IPS-18a (cell line): Measurements from ENCODE around the gene ZBTB3.
"Not testable (repeated sequence)": the region's sequence is repeated elsewhere in the genome, so short reads cannot be mapped to it uniquely, and the experiment has no call there.

ENCODE experiments used
- H3K27ac ChIP-seq: one replicate; pipeline ENCODE4 v1.5.1; 2013; ENCODE audit warnings: low read length
- H3K27me3 ChIP-seq: one replicate; pipeline ENCODE4 v1.6.1; 2013; ENCODE audit warnings: mild to moderate bottlenecking, low read length; ENCODE audit not compliant: control insufficient read depth, insufficient read depth
- H3K36me3 ChIP-seq: one replicate; pipeline ENCODE4 v1.6.1; 2013; ENCODE audit warnings: low read depth, low read length; ENCODE audit not compliant: control insufficient read depth
- H3K4me1 ChIP-seq: one replicate; pipeline ENCODE4 v1.6.1; 2013; ENCODE audit warnings: low read depth, low read length; ENCODE audit not compliant: control insufficient read depth
- H3K4me3 ChIP-seq: one replicate; pipeline ENCODE4 v1.5.1; 2013; ENCODE audit warnings: low read length
- H3K9ac ChIP-seq: one replicate; pipeline ENCODE4 v1.6.1; 2013; ENCODE audit warnings: mild to moderate bottlenecking, low read length, moderate library complexity
- H3K9me3 ChIP-seq: one replicate; pipeline ENCODE4 v1.6.1; 2013; ENCODE audit warnings: low read depth, low read length; ENCODE audit not compliant: control insufficient read depth

ZBTB3 gene

DNA sequence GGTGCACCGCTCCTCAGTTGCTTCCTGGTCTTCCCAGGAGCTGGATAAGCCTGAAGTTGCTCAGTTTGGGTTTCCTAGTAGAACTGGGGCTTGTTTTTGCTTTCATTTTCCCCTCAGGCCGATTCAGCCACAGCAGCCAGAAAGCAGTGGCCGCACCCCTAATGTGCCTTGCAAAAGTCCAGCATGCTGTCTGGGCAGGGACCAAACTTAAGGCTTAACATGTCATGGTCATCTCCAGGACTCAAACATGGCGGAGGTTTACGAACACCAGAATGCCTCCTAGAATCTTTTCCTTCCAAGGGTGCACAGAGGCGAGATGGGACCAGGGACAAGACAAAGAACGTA, 44.0 kb downstream of the ZBTB3 start:
- Histone ChIP-seq H3K27me3 (no peaks in the 10 kb centered on the region), H3K27ac (peak overlapping the region; percentile 88), H3K36me3 (peaks cover 36% of the 10 kb centered on the region), H3K9me3 (no peaks in the 10 kb centered on the region), H3K4me3 (peak overlapping the region; percentile 94), H3K9ac (peak overlapping the region; percentile 95), H3K4me1 (peaks cover 30% of the 10 kb centered on the region)

DNA sequence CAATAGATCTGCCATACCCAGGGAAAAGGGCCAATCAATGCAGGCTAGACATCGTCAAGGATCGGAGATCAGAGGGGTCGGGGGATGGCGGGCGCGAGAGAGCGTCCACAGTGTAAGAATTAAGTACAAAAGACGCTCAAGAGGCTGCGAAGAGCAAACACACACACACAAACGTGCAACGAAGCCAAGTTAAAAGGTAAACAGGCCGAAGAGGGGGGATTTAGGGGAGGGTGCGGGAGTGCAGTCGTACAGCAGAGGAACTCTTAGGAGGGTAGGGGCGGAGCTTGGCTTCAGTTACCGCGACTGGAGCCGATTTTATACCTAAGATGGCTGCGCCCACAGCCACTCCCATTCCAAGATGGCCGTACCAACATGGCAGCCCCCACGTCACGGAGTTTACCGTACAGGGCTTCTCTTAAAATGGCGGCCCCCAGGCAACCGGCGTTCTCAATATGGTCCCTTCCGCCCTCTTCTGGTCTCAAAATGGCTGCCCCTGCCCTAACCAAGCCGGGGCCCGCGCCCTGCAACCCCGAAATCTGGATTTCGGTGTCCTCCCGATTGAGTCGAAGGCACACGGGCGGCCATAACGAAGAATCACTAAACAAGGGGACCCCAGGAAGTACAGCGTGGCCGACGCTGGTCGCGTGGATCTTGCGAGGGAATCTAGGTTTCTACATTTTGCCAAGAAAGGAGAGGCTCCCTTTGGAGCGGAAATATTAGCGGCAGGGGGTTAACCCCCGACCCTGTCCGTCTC, 44.5 kb downstream of the ZBTB3 start:
- H3K4me1 ChIP-seq = peaks cover 29% of the 10 kb centered on the region
- no peaks in the 10 kb centered on the region for H3K9me3 ChIP-seq
- peak overlapping the region; percentile 89 for H3K27ac ChIP-seq
- H3K36me3 ChIP-seq = peaks cover 31% of the 10 kb centered on the region
- no peaks in the 10 kb centered on the region for H3K27me3 ChIP-seq
- H3K4me3 ChIP-seq = peak overlapping the region; percentile 94
- peak overlapping the region; percentile 95 for H3K9ac ChIP-seq

DNA sequence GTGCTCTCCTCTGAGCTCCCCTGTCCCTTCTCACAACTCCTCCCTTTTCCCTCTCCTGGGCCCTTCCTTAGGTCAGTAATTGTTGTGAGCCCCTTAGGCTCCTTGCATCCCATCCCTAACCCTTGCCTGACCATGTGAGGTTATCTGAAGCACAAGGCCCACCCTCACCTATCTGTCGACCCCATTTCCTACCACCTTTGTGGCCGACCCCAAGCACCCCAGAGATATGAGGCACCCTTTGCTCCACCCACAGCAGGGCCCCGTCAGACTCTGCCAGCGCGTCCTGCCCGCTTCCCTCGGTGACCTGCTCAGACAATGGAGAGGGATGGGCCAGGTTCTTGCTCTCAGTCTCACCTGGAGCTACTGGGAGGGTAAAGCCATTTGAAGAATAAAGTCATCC, 45.2 kb downstream of the ZBTB3 start:
- Histone ChIP-seq H3K9me3 (no peaks in the 10 kb centered on the region), H3K36me3 (peaks cover 27% of the 10 kb centered on the region), H3K9ac (peak overlapping the region; percentile 95), H3K27ac (peak overlapping the region; percentile 89), H3K4me1 (peaks cover 26% of the 10 kb centered on the region), H3K27me3 (no peaks in the 10 kb centered on the region), H3K4me3 (peak overlapping the region; percentile 94)

DNA sequence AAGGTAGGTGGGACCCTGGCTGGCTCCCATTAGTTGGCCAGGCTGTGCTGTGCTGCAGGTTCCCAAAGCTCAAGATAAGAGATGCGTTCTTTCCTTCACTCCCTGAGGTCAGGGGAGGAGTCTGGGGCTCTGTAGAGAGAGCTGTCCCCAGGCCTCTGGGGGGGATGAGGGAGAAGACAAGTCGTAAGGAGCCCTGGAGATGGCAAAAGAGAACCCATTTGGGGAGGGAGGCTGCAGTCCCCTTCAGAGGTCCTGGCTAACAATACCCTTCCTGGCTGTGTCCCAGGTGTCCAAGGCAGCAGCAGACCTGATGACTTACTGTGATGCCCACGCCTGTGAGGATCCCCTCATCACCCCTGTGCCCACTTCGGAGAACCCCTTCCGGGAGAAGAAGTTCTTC, 45.6 kb downstream of the ZBTB3 start:
- Histone ChIP-seq H3K4me1 (peaks cover 26% of the 10 kb centered on the region), H3K9me3 (no peaks in the 10 kb centered on the region), H3K27me3 (no peaks in the 10 kb centered on the region), H3K36me3 (peaks cover 23% of the 10 kb centered on the region), H3K27ac (peak overlapping the region; percentile 89), H3K9ac (peak overlapping the region; percentile 95), H3K4me3 (peak overlapping the region; percentile 94)

DNA sequence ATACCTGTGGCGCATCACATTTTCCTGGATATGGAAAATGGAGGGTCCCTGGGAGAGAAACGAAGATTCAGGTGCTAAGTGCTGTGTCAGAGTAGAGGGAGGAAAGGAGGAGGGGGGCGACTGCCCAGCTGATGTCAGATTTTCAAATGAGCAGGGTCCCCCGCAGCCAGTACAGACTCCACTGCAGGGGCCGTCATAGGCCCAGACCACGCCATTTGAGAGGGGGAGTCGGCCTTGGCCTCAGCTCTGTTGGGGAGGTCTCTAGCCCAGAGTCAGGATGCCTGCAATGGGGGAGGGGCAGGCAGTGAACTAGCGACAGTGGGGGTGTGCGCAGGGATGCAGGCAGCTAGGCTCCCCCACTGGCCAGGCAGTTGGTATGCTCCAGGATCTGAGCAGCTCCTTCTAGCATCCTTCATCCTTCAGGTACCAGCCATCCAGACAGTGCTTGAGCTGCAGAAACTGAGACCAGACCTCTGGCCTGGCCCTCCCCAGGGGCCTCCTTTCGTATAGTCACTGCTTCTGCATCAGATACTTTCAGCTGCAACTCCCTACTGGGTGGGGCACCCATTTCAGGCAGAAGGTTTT, 46.6 kb downstream of the ZBTB3 start, which contains the start of the genes BSCL2 and GNG3:
Gene BSCL2 (minus strand): TSS at position 148 of the 585 bp plus-strand sequence. CDS start 229 bp downstream, outside the sequence.
Gene GNG3 (plus strand): TSS at position 400 of the 585 bp plus-strand sequence. CDS start 620 bp downstream, outside the sequence.
- H3K27ac ChIP-seq = peak within 1 kb of the TSS; percentile 89
- H3K9ac ChIP-seq = peak within 1 kb of the TSS; percentile 78
- peaks cover 26% of the 10 kb centered on the region for H3K4me1 ChIP-seq
- H3K9me3 ChIP-seq = no peaks in the 10 kb centered on the region
- peaks cover 12% of the 10 kb centered on the region for H3K36me3 ChIP-seq
- H3K27me3 ChIP-seq = no peaks in the 10 kb centered on the region
- peak within 1 kb of the TSS; percentile 94 for H3K4me3 ChIP-seq

DNA sequence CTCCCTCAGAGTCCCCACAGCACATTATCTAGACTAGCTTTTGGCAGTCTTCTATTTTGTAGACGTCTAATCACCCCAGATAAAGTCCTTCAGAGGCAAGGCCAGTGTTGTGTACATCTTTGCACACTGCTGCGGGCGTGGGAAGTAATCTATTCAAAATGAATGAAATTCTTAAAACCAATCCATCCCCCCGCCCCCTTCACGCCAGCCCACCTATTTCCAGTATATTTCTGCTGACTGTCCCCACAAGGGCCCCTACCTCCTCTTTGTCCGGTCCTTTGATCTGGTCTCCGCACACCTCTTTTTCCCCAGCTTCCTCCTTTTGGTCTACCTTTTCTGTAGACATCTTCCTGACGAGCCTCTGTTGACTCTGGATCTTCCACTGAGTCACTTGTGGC, 47.1 kb downstream of the ZBTB3 start:
- peaks cover 9% of the 10 kb centered on the region for H3K36me3 ChIP-seq
- peak overlapping the region; percentile 28 for H3K27ac ChIP-seq
- no peaks in the 10 kb centered on the region for H3K27me3 ChIP-seq
- peak overlapping the region; percentile 78 for H3K9ac ChIP-seq
- H3K9me3 ChIP-seq = no peaks in the 10 kb centered on the region
- peaks cover 26% of the 10 kb centered on the region for H3K4me1 ChIP-seq
- peak overlapping the region; percentile 87 for H3K4me3 ChIP-seq

DNA sequence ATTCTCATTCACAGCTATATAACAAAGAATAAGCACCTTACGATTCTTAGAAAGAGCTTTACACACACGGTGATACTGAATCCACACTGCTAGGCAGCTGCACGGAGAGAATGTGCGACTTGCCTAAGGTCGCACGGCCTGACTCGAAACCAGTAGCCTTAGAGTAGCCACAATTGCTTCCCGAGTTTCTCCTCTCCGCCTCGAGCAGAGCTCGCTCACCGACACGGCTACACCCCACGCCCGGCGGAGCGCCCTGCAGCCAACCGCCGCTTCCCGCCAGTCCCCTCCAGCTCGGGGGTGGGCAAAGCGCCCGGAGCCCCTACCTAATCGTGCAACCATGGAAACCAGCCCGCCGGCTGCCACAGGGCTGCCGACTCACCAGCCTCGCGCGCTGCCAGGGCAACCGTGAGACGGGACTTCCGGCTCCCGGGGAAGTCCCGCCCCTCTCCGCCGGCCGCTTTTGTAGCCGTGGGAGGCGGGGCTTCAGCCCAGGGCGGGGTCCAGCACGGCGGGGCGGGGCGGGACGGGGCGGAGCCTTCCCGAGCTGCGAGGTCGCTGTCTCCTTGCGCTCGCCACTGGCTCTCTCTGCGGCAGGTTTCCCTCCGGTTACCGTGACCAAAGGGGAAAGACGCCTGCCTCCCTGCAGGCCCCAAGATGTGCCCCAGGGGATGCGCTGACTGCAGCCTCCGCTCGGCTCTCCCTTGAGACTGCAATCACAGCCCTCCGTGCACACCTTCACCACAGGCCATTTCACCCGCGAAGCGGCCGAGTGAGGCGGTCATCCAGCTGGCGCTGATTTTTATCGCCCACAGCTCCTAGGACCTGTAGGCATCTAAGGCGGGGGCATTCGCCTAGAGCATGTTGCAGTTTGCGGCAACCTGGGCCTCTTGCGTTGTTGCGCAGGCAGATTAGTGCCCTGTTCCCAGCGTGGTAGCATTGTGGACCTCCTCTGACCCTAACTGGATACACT, 47.8 kb downstream of the ZBTB3 start:
- Histone ChIP-seq H3K9ac (peak overlapping the region; percentile 78), H3K4me1 (peaks cover 26% of the 10 kb centered on the region), H3K9me3 (no peaks in the 10 kb centered on the region), H3K27me3 (no peaks in the 10 kb centered on the region), H3K4me3 (peak overlapping the region; percentile 87), H3K27ac (peak overlapping the region; percentile 66), H3K36me3 (peaks cover 6% of the 10 kb centered on the region)

DNA sequence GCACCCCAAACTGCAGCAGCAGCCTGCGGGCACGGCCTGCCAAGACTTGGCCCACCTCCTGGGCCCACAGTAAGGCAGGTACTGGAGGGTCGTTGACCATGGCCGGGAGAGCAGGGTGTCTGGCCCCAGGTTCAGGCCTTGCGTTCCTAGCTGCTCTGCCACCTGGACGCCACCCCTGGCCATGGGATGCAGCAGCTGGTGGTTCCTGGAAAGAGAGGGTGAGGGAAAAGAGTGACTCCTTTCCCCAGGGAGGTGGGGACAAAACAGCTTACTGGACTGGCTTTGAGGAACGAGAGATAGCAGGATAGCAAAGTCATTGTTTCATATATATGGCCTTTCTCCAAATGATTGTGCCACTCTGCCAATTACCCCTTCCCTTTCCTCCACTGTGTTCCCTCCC, 48.5 kb downstream of the ZBTB3 start:
- Histone ChIP-seq H3K27ac (peak overlapping the region; percentile 66), H3K36me3 (peaks cover 6% of the 10 kb centered on the region)

DNA sequence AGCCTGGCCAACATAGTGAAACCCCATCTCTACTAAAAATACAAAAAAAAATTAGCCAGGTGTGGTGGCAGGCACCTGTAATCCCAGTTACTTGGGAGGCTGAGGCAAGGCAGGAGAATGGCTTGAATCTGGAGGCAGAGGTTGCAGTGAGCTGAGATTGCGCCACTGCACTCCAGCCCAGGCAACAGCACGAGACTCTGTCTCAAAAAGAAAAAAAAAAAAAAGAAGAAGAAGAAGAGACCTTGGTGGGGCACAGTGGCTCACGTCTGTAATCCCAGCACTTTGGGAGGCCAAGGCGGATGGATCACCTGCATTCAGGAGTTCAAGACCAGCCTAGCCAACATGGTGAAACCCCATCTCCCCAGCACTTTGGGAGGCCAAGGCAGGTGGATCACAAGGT, 50.0 kb downstream of the ZBTB3 start:
- H3K27me3 ChIP-seq, H3K36me3 ChIP-seq: not testable (repeated sequence)

More for the DNA sequence above, 48.5 kb downstream of the ZBTB3 start:
- peak overlapping the region; percentile 78 for H3K9ac ChIP-seq
- peaks cover 23% of the 10 kb centered on the region for H3K4me1 ChIP-seq
- H3K27me3 ChIP-seq = no peaks in the 10 kb centered on the region
- H3K9me3 ChIP-seq = no peaks in the 10 kb centered on the region
- H3K4me3 ChIP-seq = peak overlapping the region; percentile 87

DNA sequence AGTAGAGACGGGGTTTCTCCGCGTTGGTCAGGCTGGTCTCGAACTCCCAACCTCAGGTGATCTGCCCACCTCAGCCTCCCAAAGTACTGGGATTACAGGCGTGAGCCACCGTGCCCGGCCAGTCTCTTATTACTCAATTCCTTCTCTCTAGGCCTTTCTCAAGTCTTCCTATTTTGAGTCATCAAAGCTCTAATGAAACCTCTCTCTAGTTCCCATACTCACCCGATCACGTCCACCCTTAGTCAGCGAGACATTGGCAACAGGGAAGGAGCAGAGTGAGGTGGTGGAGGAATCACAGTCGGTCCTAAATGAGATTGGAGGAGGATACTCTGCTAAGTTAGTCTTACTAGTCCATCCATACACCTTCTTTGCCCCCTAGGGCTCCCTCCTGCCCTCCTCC, 51.7 kb downstream of the ZBTB3 start:
- Histone ChIP-seq H3K36me3 (peaks cover 8% of the 10 kb centered on the region), H3K9me3 (no peaks in the 10 kb centered on the region), H3K9ac (no peak overlapping the region), H3K4me3 (no peak overlapping the region), H3K27ac (no peak overlapping the region), H3K27me3 (no peaks in the 10 kb centered on the region), H3K4me1 (peaks cover 6% of the 10 kb centered on the region)

More for the DNA sequence above, 50.0 kb downstream of the ZBTB3 start:
- not testable (repeated sequence) for H3K27ac ChIP-seq, H3K9ac ChIP-seq, H3K4me3 ChIP-seq, H3K9me3 ChIP-seq
- peaks cover 17% of the 10 kb centered on the region for H3K4me1 ChIP-seq
